ENCODE results near the gene UBLCP1.

GRCh38 chr5:159333545-159333925, 70.4 kb downstream of the UBLCP1 start:
- TF ChIP-seq CTCF (IDR thresholded peaks at IDR 0.05) (no peak), POLR2A (IDR thresholded peaks at IDR 0.05) (no peak)

All from testis (tissue), 2 donors.